Islet of Langerhans (tissue), 1 donor: ENCODE data around the gene TECTA.
"Not testable (repeated sequence)": the region's sequence is repeated elsewhere in the genome, so short reads cannot be mapped to it uniquely, and the experiment has no call there.

Experiments used
- FAIRE-seq: peaks from one replicate; lab custom pipeline; 2011; peaks lifted over from hg19 to GRCh38; lab: Jason Lieb, UNC

Gene TECTA

GRCh38 chr11:121235057-121235456 is 134.0 kb downstream of the TECTA start:
- no peak for FAIRE-seq

GRCh38 chr11:121236115-121237001 is 135.3 kb downstream of the TECTA start:
- no peak for FAIRE-seq

GRCh38 chr11:121237247-121237646 is 136.2 kb downstream of the TECTA start:
- FAIRE-seq = not testable (repeated sequence)

DNA sequence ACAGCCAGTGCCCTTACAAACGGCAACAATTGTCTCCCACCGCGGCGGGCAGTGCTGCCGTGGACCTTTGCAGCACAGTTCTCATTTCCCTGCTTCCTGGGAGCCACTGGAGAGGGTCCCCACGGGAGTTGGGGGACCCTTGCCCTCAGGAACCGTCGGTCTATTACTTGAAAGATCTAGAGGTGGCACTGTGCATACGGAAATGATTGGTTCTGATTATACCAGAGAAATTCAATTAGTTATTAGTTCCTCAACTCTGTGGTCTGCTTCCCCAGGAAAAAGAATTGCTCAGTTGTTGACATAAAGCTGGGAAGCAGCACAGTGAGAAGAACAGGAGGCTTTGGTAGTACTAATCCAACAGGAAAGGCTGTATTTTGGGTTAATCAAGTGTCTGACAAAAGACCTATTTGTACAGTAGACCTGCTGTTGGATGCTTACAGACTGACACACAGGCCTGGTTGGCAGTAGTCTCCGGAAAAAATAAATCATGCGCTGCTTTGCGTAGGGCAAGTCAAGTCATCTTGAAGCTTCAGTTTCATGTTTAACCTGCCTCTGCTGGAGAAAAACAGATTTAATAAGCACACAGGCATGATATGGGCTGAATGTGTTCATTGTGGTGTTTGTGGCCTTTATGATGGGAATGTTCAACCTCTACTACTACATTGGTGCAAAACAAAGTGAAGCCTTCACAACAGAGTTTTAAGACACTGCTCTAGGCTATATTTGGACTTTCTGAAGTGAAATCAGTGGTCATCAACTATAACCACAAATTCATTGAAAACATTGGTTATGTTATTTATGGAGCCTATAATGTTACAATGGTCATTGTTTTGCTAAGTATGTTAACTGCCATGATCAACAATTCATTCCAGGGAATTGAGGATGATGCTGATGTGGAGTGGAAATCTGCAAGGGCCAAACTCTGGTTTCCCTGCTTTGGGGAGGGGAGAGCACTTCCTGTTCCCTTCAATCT is 136.9 kb downstream of the TECTA start:
- no peak for FAIRE-seq

- no peak for FAIRE-seq
These were observed 137.9 kb downstream of the TECTA start for GRCh38 chr11:121238956-121239355.

- not testable (repeated sequence) for FAIRE-seq
These were observed 139.0 kb downstream of the TECTA start for GRCh38 chr11:121240001-121240400.

- no peak for FAIRE-seq
These were observed 139.7 kb downstream of the TECTA start for GRCh38 chr11:121240650-121241303.
